Lower lobe of right lung (tissue), 2 donors: ENCODE measurements around the gene SEMA5A. TPM values are rescaled to one million over a fixed set of nuclear protein-coding genes. Genes with fewer than 3 reads are reported as not detected.

Experiments
- ATAC-seq, 2 donors: fragments of 200-7000 bp; cut with Tn5 transposase; one replicate each; pipeline ENCODE4 v1.9.1; 2020 to 2022; ENCODE audit warnings: mild to moderate bottlenecking in 2 of 2, moderate library complexity in 2 of 2
- DNase-seq: peaks from one replicate; pipeline ENCODE4 v3.0.0-alpha.2; 2020
- H3K27ac ChIP-seq: fragments of 200-600 bp; one replicate; pipeline ENCODE4 v1.8.0; 2022
- H3K27me3 ChIP-seq: fragments of 200-600 bp; one replicate; pipeline ENCODE4 v1.8.0; 2022; ENCODE audit warnings: low read depth
- H3K36me3 ChIP-seq: fragments of 200-600 bp; one replicate; pipeline ENCODE4 v1.8.0; 2022; ENCODE audit warnings: mild to moderate bottlenecking
- H3K4me1 ChIP-seq: fragments of 200-600 bp; one replicate; pipeline ENCODE4 v1.8.0; 2022
- H3K4me3 ChIP-seq: fragments of 200-600 bp; one replicate; pipeline ENCODE4 v1.8.0; 2022; ENCODE audit warnings: mild to moderate bottlenecking
- H3K9me3 ChIP-seq: fragments of 200-600 bp; one replicate; pipeline ENCODE4 v1.8.0; 2022
- intact Hi-C: fragments of 100-400 bp; cut with DNase I; formaldehyde crosslinking; loops from one replicate; pipeline ENCODE4 v1.11.0; 2022
- total RNA-seq: library from RNA; stranded (reverse); fragmentation: NEBNext Ultra II Directional; extraction: Animal tissue kit (Norgen Biotek cat#: 25700); gene quantifications from one replicate; pipeline ENCODE4 v1.2.1, GENCODE V29; 2021
- TF ChIP-seq, protein P1 (sequence below): fragments of 200-600 bp; IDR thresholded peaks from one replicate; pipeline ENCODE4 v1.8.0; 2022; ENCODE audit warnings: antibody characterized with exemption, mild to moderate bottlenecking
- donor health status: DM: no; HTN: yes; CAD: no; lungs with severe emphysema.

The SEMA5A gene
- total RNA-seq, 1 donor from 2014 or later, result 29.3 TPM

DNA sequence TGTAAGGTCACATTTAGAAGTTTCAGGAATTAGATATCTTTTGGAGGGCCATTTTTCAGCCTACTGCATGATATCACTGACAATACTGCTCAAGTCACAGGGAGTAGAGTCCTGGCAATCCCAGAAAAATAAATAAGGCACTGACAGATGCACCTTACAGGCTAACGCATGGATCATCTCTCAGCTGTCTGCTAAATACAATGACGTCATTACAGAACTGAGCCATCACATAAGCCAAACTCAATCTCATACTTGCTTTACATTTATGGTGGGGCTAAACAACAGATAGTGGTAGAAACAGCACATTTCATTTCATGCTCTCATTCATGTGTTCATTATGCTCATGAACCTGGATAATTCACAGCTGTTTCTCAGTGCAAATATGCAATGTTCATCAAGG is 243.7 kb downstream of the SEMA5A start:
- no peaks in the 10 kb centered on the region for H3K36me3 ChIP-seq
- H3K9me3 ChIP-seq, result no peaks in the 10 kb centered on the region
- no peaks in the 10 kb centered on the region for H3K4me1 ChIP-seq
- H3K4me3 ChIP-seq, result no peak overlapping the region
- DNase-seq (no peak), ATAC-seq (no peak)
- H3K27ac ChIP-seq, result no peak overlapping the region
- TF ChIP-seq, protein P1, sequence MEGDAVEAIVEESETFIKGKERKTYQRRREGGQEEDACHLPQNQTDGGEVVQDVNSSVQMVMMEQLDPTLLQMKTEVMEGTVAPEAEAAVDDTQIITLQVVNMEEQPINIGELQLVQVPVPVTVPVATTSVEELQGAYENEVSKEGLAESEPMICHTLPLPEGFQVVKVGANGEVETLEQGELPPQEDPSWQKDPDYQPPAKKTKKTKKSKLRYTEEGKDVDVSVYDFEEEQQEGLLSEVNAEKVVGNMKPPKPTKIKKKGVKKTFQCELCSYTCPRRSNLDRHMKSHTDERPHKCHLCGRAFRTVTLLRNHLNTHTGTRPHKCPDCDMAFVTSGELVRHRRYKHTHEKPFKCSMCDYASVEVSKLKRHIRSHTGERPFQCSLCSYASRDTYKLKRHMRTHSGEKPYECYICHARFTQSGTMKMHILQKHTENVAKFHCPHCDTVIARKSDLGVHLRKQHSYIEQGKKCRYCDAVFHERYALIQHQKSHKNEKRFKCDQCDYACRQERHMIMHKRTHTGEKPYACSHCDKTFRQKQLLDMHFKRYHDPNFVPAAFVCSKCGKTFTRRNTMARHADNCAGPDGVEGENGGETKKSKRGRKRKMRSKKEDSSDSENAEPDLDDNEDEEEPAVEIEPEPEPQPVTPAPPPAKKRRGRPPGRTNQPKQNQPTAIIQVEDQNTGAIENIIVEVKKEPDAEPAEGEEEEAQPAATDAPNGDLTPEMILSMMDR, result no peak
- no peaks in the 10 kb centered on the region for H3K27me3 ChIP-seq
- intact Hi-C loops, result no loop called here

DNA sequence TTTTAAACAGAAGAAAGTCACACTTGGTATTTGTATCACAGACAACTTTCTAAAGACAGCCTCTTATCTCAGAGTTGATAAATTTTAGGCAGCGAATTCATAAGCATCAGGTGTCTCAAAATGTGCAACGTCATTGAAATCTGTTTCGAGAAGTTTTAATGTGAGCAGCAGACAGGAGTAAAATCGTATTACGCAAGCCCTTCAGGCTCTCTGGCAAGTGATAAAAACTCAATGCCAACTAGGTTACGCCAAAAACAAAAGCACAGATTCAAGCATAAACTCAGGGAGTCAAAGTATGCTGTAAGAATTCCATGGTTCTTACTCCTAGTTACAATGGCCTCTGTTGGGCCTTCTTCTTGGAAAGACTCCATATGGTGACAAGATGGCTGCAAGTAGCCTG is 244.7 kb downstream of the SEMA5A start:
- ATAC-seq (no peak), DNase-seq (no peak)
- Histone ChIP-seq H3K4me3 (no peak overlapping the region), H3K36me3 (no peaks in the 10 kb centered on the region), H3K9me3 (no peaks in the 10 kb centered on the region), H3K27me3 (no peaks in the 10 kb centered on the region), H3K4me1 (no peaks in the 10 kb centered on the region), H3K27ac (no peak overlapping the region)
- intact Hi-C loops, result no loop called here
- TF ChIP-seq, protein P1, result no peak

DNA sequence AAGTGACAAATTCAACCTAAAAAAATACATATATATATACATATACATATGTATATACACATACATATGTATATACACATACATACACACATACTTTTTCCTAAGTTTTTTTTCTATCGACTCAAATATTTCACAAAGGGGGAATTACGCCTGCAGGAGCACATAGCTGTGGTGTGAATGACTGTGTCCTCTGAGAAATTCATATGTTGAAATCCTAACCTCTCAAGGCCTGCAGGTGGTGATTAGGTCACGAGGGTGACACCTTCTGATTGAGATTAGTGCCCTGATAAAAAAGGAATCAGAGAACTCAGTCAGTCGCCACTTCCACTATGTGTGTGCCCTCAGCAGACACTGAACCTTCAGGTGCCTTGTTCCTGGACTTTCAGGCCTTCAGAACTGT is 248.7 kb downstream of the SEMA5A start:
- Histone ChIP-seq H3K27me3 (no peaks in the 10 kb centered on the region), H3K36me3 (no peaks in the 10 kb centered on the region), H3K4me3 (no peak overlapping the region), H3K9me3 (no peaks in the 10 kb centered on the region), H3K27ac (no peak overlapping the region), H3K4me1 (no peaks in the 10 kb centered on the region)
- ATAC-seq (no peak), DNase-seq (no peak)
- intact Hi-C loops, result no loop called here
- TF ChIP-seq, protein P1, result no peak

DNA sequence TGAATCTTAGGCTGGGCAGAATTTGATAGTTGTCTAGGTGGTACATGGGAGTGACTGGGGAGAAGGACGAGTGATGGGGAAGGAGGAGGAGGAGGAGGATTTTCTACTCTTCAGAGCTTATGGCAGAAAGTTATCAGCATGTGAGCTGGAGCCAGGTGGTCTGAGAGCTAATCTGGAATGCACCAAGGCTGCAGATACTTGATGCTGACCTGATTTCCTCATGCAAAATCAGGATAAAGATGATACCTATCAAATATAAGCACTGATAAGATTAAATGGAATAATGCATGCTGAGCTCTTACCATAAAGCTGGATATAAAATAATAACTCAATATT is 250.4 kb downstream of the SEMA5A start:
- no peaks in the 10 kb centered on the region for H3K9me3 ChIP-seq
- H3K36me3 ChIP-seq, result no peaks in the 10 kb centered on the region
- no peak overlapping the region for H3K4me3 ChIP-seq
- no peak for DNase-seq
- no peak overlapping the region for H3K27ac ChIP-seq
- no peaks in the 10 kb centered on the region for H3K27me3 ChIP-seq
- intact Hi-C loops, result no loop called here
- no peaks in the 10 kb centered on the region for H3K4me1 ChIP-seq
- TF ChIP-seq, protein P1, result no peak
- no peak for ATAC-seq

GRCh38 chr5:9294793-9295465 is 250.9 kb downstream of the SEMA5A start:
- TF ChIP-seq, protein P1, result no peak
- Histone ChIP-seq H3K4me3 (no peak overlapping the region), H3K27ac (no peak overlapping the region), H3K36me3 (no peaks in the 10 kb centered on the region), H3K27me3 (no peaks in the 10 kb centered on the region), H3K9me3 (no peaks in the 10 kb centered on the region), H3K4me1 (no peaks in the 10 kb centered on the region)
- DNase-seq (no peak), ATAC-seq (no peak)
- intact Hi-C loops, result no loop called here

GRCh38 chr5:9288234-9288633 is 257.6 kb downstream of the SEMA5A start:
- ATAC-seq, result no peak
- Histone ChIP-seq H3K27ac (no peak overlapping the region), H3K9me3 (no peaks in the 10 kb centered on the region), H3K4me3 (no peak overlapping the region), H3K4me1 (no peaks in the 10 kb centered on the region), H3K27me3 (no peaks in the 10 kb centered on the region), H3K36me3 (no peaks in the 10 kb centered on the region)
- DNase-seq, result no peak
- intact Hi-C loops, result no loop called here
- TF ChIP-seq, protein P1, result no peak
